Measurements from ENCODE around the gene SORCS2.

Gene SORCS2

GRCh38 chr4:7315286-7315685 is 122.9 kb downstream of the SORCS2 start:
- H3K4ac ChIP-seq (ENCODE audit: low read depth, low read length): no peak overlapping the region
- DNase-seq: no peak
- H3K27ac ChIP-seq (ENCODE audit: low read depth, low read length): no peak overlapping the region
- H2BK12ac ChIP-seq (ENCODE audit: low read length): no peak overlapping the region
- no peak overlapping the region for H3K4me3 ChIP-seq (ENCODE audit: low read depth, low read length)
- H2BK120ac ChIP-seq (ENCODE audit: insufficient read depth, low read length, poor library complexity): no peak overlapping the region
- H3K27me3 ChIP-seq (ENCODE audit: insufficient read depth, low read length): peaks cover 3% of the 10 kb centered on the region
- H3K9me3 ChIP-seq (ENCODE audit: insufficient read depth, low read depth, low read length): peaks cover 4% of the 10 kb centered on the region
- whole genome bisulfite sequencing (ENCODE audit: extremely low coverage, insufficient coverage, insufficient read length): no CpG with 5 or more reads among the region's 4 CpGs
- no peak overlapping the region for H3K14ac ChIP-seq (ENCODE audit: low read length)
- H3K79me1 ChIP-seq (ENCODE audit: low read length): no peaks in the 10 kb centered on the region
- H4K8ac ChIP-seq (ENCODE audit: low read depth, low read length): no peak overlapping the region
- no peak overlapping the region for H3K9ac ChIP-seq (ENCODE audit: low read length)
- no peak overlapping the region for H3K4me2 ChIP-seq (ENCODE audit: low read length)
- no peak overlapping the region for H4K12ac ChIP-seq (ENCODE audit: low read depth, low read length)
- no peaks in the 10 kb centered on the region for H3K36me3 ChIP-seq (ENCODE audit: control insufficient read depth in 1 of 2, insufficient read depth in 2 of 2, low read length in 2 of 2)
- no peak overlapping the region for H3K23ac ChIP-seq (ENCODE audit: low read length)
- H4K91ac ChIP-seq (ENCODE audit: low read depth, low read length): no peak overlapping the region
- no peak overlapping the region for H2AK5ac ChIP-seq (ENCODE audit: low read length)
- peaks cover 8 to 9% of the 10 kb centered on the region in 2 experiments for H3K4me1 ChIP-seq (ENCODE audit: control insufficient read depth in 1 of 2, insufficient read depth in 2 of 2, low read length in 2 of 2)
- no peak overlapping the region for H3K18ac ChIP-seq (ENCODE audit: low read length)
- no peak overlapping the region for H2BK5ac ChIP-seq (ENCODE audit: low read depth, low read length, poor library complexity)
- H2AFZ ChIP-seq (ENCODE audit: insufficient read depth, low read length, poor library complexity): no peak overlapping the region
- H3K79me2 ChIP-seq (ENCODE audit: control insufficient read depth, insufficient read depth, low read length, poor library complexity): no peaks in the 10 kb centered on the region

- Histone ChIP-seq H3K36me3 (ENCODE audit: control insufficient read depth in 1 of 2, insufficient read depth in 2 of 2, low read length in 2 of 2) (no peaks in the 10 kb centered on the region), H3K4me3 (ENCODE audit: low read depth, low read length) (no peak overlapping the region), H3K27me3 (ENCODE audit: insufficient read depth, low read length) (peaks cover 3% of the 10 kb centered on the region), H3K27ac (ENCODE audit: low read depth, low read length) (no peak overlapping the region), H4K12ac (ENCODE audit: low read depth, low read length) (no peak overlapping the region), H3K14ac (ENCODE audit: low read length) (no peak overlapping the region), H2BK120ac (ENCODE audit: insufficient read depth, low read length, poor library complexity) (no peak overlapping the region), H2BK5ac (ENCODE audit: low read depth, low read length, poor library complexity) (no peak overlapping the region), H4K91ac (ENCODE audit: low read depth, low read length) (no peak overlapping the region), H3K18ac (ENCODE audit: low read length) (no peak overlapping the region), H4K8ac (ENCODE audit: low read depth, low read length) (no peak overlapping the region), H3K79me2 (ENCODE audit: control insufficient read depth, insufficient read depth, low read length, poor library complexity) (no peaks in the 10 kb centered on the region), H2AFZ (ENCODE audit: insufficient read depth, low read length, poor library complexity) (no peak overlapping the region), H2AK5ac (ENCODE audit: low read length) (no peak overlapping the region), H3K4ac (ENCODE audit: low read depth, low read length) (no peak overlapping the region), H3K79me1 (ENCODE audit: low read length) (no peaks in the 10 kb centered on the region), H2BK12ac (ENCODE audit: low read length) (no peak overlapping the region), H3K9me3 (ENCODE audit: insufficient read depth, low read depth, low read length) (peaks cover 4% of the 10 kb centered on the region), H3K4me1 (ENCODE audit: control insufficient read depth in 1 of 2, insufficient read depth in 2 of 2, low read length in 2 of 2) (peaks cover 8 to 11% of the 10 kb centered on the region in 2 experiments), H3K9ac (ENCODE audit: low read length) (no peak overlapping the region), H3K23ac (ENCODE audit: low read length) (no peak overlapping the region), H3K4me2 (ENCODE audit: low read length) (no peak overlapping the region)
- WGBS (ENCODE audit: extremely low coverage, insufficient coverage, insufficient read length): no CpG with 5 or more reads among the region's 1 CpG
- DNase-seq: no peak
These were observed 123.6 kb downstream of the SORCS2 start for GRCh38 chr4:7315935-7316334.

DNA sequence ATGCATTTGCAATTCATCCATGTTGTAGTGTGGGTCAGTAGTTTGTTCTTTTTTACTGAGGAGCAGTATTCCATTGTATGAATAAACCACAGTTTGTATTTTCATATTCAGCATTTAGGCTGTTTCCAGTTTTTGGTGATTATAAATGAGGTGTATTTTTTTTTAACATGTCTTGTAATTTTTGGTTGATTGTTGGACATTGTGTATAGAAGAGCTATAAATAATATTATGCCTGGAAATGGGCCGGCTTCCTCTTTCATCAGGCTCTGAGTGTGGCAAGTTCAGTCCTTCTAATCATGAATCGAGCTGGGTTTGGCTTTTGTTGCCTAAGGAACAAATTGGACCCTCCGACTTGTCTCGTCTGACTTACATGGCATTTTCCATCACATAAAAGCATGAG is 126.7 kb downstream of the SORCS2 start:
- H3K27me3 ChIP-seq (ENCODE audit: insufficient read depth, low read length): peaks cover 3% of the 10 kb centered on the region
- H4K91ac ChIP-seq (ENCODE audit: low read depth, low read length): no peak overlapping the region
- H3K79me2 ChIP-seq (ENCODE audit: control insufficient read depth, insufficient read depth, low read length, poor library complexity): no peaks in the 10 kb centered on the region
- H3K27ac ChIP-seq (ENCODE audit: low read depth, low read length): no peak overlapping the region
- H3K4me3 ChIP-seq (ENCODE audit: low read depth, low read length): no peak overlapping the region
- H3K9ac ChIP-seq (ENCODE audit: low read length): no peak overlapping the region
- H3K4ac ChIP-seq (ENCODE audit: low read depth, low read length): no peak overlapping the region
- H4K12ac ChIP-seq (ENCODE audit: low read depth, low read length): no peak overlapping the region
- peaks cover 0 to 2% of the 10 kb centered on the region in 2 experiments for H3K4me1 ChIP-seq (ENCODE audit: control insufficient read depth in 1 of 2, insufficient read depth in 2 of 2, low read length in 2 of 2)
- no peaks in the 10 kb centered on the region for H3K36me3 ChIP-seq (ENCODE audit: control insufficient read depth in 1 of 2, insufficient read depth in 2 of 2, low read length in 2 of 2)
- no CpG with 5 or more reads among the region's 4 CpGs for WGBS (ENCODE audit: extremely low coverage, insufficient coverage, insufficient read length)
- H3K4me2 ChIP-seq (ENCODE audit: low read length): no peak overlapping the region
- H3K23ac ChIP-seq (ENCODE audit: low read length): no peak overlapping the region
- H2BK5ac ChIP-seq (ENCODE audit: low read depth, low read length, poor library complexity): no peak overlapping the region
- no peak overlapping the region for H4K8ac ChIP-seq (ENCODE audit: low read depth, low read length)
- DNase-seq: no peak
- peaks cover 9% of the 10 kb centered on the region for H3K9me3 ChIP-seq (ENCODE audit: insufficient read depth, low read depth, low read length)
- H3K18ac ChIP-seq (ENCODE audit: low read length): no peak overlapping the region
- no peak overlapping the region for H2AFZ ChIP-seq (ENCODE audit: insufficient read depth, low read length, poor library complexity)
- no peak overlapping the region for H2BK12ac ChIP-seq (ENCODE audit: low read length)
- H2AK5ac ChIP-seq (ENCODE audit: low read length): no peak overlapping the region
- no peak overlapping the region for H3K14ac ChIP-seq (ENCODE audit: low read length)
- H2BK120ac ChIP-seq (ENCODE audit: insufficient read depth, low read length, poor library complexity): no peak overlapping the region
- no peaks in the 10 kb centered on the region for H3K79me1 ChIP-seq (ENCODE audit: low read length)

DNA sequence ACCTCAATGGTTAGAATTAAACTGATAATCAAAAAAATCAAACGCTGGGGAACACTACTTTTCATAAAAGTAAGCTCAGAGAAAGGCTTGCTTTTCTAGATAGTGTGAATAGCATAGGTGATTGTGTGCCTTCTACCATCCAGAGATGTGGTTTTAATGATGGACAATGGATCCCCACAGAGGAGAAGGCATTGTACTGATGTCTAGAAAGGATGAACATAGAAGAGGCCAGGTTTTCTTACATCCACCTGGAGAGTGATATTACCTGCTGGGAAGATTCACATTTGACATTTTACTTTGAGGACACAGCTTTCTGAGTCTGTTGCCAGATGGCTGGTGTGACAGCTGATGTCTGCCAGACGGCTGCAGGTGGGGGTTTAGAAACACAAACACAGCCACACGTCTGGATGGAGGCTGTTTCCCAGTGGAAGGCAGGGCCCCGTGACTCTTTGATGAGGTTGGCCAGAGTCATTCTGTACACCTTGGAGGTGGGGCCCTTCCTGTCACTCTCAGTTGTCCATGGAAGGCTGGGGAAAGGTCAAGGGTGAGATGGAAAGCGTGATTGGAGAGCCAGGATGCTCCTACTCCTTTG is 128.0 kb downstream of the SORCS2 start:
- Histone ChIP-seq H3K14ac (ENCODE audit: low read length) (no peak overlapping the region), H4K8ac (ENCODE audit: low read depth, low read length) (no peak overlapping the region), H3K18ac (ENCODE audit: low read length) (no peak overlapping the region), H3K23ac (ENCODE audit: low read length) (no peak overlapping the region), H4K12ac (ENCODE audit: low read depth, low read length) (no peak overlapping the region), H2AFZ (ENCODE audit: insufficient read depth, low read length, poor library complexity) (no peak overlapping the region), H3K4me2 (ENCODE audit: low read length) (no peak overlapping the region), H3K9me3 (ENCODE audit: insufficient read depth, low read depth, low read length) (peaks cover 9% of the 10 kb centered on the region), H3K4me3 (ENCODE audit: low read depth, low read length) (no peak overlapping the region), H2BK12ac (ENCODE audit: low read length) (no peak overlapping the region), H4K91ac (ENCODE audit: low read depth, low read length) (no peak overlapping the region), H3K4ac (ENCODE audit: low read depth, low read length) (no peak overlapping the region), H3K79me1 (ENCODE audit: low read length) (no peaks in the 10 kb centered on the region), H3K27ac (ENCODE audit: low read depth, low read length) (no peak overlapping the region), H3K79me2 (ENCODE audit: control insufficient read depth, insufficient read depth, low read length, poor library complexity) (no peaks in the 10 kb centered on the region), H3K9ac (ENCODE audit: low read length) (no peak overlapping the region), H2BK5ac (ENCODE audit: low read depth, low read length, poor library complexity) (no peak overlapping the region), H2BK120ac (ENCODE audit: insufficient read depth, low read length, poor library complexity) (no peak overlapping the region), H2AK5ac (ENCODE audit: low read length) (no peak overlapping the region), H3K27me3 (ENCODE audit: insufficient read depth, low read length) (peaks cover 7% of the 10 kb centered on the region), H3K36me3 (ENCODE audit: control insufficient read depth in 1 of 2, insufficient read depth in 2 of 2, low read length in 2 of 2) (no peaks in the 10 kb centered on the region), H3K4me1 (ENCODE audit: control insufficient read depth in 1 of 2, insufficient read depth in 2 of 2, low read length in 2 of 2) (peaks cover 0 to 2% of the 10 kb centered on the region in 2 experiments)
- no CpG with 5 or more reads among the region's 5 CpGs for WGBS (ENCODE audit: extremely low coverage, insufficient coverage, insufficient read length)
- no peak for DNase-seq

Data from trophoblast cell (in vitro differentiated cells and primary cell).